A549 treated with Hydrocortisone at 1 μM for 4 hours (cell line): ENCODE data around the gene TRIM38. TPM values are rescaled to one million over a fixed set of nuclear protein-coding genes. Genes with fewer than 3 reads are reported as not detected.

Experiments
- total RNA-seq: library from RNA; stranded (reverse); fragments of 200-300 nt; extraction: Qiagen RNA extraction; gene quantifications from 5 replicates; pipeline ENCODE4 v1.2.3, GENCODE V29; 2022

Gene TRIM38
- 1.4 to 2.2 TPM (median 1.8 TPM) in 5 replicates for total RNA-seq

DNA sequence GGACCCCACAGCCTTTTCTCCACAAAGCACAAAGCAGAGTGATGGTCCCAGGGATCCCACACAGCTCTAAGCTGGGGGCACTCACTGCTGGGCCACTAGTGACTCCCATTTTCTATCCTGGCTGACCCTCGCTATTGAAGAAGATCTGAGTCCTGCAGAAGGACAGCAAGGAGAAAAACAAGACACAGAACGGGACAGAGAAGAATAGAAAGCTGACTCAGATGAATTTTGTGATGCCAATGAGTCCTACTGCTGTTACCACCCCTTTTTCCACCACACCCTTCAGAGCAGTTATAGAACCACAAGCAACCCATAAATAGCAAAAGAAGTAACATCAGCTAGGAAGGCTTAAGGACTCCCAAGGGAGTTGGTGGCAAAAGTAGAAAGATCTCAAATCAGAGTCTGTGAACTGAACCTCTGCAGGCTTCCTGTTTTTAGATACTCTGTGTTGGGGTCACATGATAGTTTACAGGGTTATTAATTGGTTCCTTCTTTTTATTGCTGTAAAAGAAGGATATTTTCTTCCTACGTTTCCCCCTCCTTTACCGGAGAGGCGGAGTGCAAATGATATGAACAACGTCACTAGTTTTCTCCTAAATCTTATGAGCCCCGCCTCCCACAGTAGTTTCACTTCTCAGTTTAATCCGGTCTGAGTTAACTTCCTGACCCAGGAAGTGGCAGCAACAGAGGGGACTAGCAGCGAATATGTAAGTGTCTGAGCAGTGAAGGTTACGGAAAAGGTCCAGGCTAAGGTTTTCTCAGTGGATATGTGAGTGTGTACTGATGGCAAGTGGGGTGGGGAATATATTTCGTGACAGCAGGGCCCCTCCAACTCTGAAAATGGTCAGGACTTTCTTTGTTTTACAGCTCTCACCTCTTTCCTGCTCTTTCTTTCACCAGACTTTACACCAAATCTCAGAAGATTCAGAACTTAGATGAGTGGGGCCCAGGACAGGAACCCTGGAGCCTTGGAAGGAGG lies at the start of gene TRIM38:
TSS of gene TRIM38 (plus strand) at position 654 of the 979 bp plus-strand sequence. CDS start 3,721 bp downstream, outside the sequence.

GRCh38 chr6:25930532-25931410 lies 31.8 kb upstream of the TRIM38 start, which contains the start of gene SLC17A2:
TSS of gene SLC17A2 (minus strand) at chr6:25930691. CDS start at chr6:25925796, 4,895 bp downstream.

Other genes starting within 250 kb of the TRIM38 start
- not detected in 5 replicates for gene SLC17A4, start 208.1 kb upstream of the TRIM38 start, total RNA-seq
- gene SLC17A1, start 130.8 kb upstream of the TRIM38 start, total RNA-seq: not detected in 5 replicates
- 0.70 to 1.1 TPM (median 1.0 TPM) in 5 replicates for gene SLC17A3, start 88.6 kb upstream of the TRIM38 start, total RNA-seq
- not detected in 5 replicates for gene SLC17A2, start 32.1 kb upstream of the TRIM38 start, total RNA-seq
- 8.0 to 14.6 TPM (median 12.4 TPM) in 5 replicates for gene HFE, start 124.6 kb downstream of the TRIM38 start, total RNA-seq